ENCODE data around the gene BCAS3. TPM values are rescaled to one million over a fixed set of nuclear protein-coding genes. Genes with fewer than 3 reads are reported as not detected.

Gene BCAS3
- polyA plus RNA-seq, 3 donors: 10.3 to 19.1 (median 14.7) TPM

DNA sequence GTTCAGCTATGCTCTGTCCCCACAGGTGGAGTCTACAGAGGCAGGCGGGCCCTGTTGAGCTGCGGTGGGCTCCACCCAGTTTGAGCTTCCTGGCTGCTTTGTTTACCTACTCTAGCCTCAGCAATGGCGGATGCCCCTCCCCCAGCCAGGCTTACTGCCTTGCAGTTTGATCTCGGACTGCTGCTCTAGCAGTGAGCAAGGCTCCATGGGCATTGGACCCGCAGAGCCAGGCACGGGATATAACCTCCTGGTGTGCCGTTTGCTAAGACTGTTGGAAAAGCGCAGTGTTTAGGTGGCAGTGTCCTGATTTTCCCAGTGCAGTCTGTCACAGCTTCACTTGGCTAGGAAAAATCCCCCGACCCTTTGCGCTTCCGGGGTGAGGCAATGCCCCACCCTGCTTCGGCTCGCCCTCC lies 89.1 kb downstream of the BCAS3 start:
- Mint-ChIP-seq H3K4me1 (no peaks in the 10 kb centered on the region), H3K4me3 (no peak overlapping the region), H3K27me3 (ENCODE audit: low read depth in 3 of 3) (peaks cover 0 to 3% (median 1%) of the 10 kb centered on the region in 3 donors), H3K27ac (no peak overlapping the region), H3K36me3 (peaks cover 11% of the 10 kb centered on the region in 2 donors), H3K9me3 (peaks cover 0 to 22% (median 13%) of the 10 kb centered on the region in 7 donors)
- Histone ChIP-seq H3K9me3 (replicated peaks in 1 of 2; ENCODE audit: control insufficient read depth in 1 of 2, insufficient read depth in 1 of 2, low read length in 2 of 2) (no peaks in the 10 kb centered on the region), H3K27me3 (ENCODE audit: control insufficient read depth in 2 of 2, insufficient read depth in 2 of 2, low read length in 2 of 2) (no peaks in the 10 kb centered on the region), H2AFZ (ENCODE audit: insufficient read depth, low read depth, low read length, poor library complexity, severe bottlenecking) (no peak overlapping the region), H3K36me3 (replicated peaks in 1 of 2; ENCODE audit: control insufficient read depth in 1 of 2, insufficient read depth in 2 of 2, low read length in 2 of 2) (no peaks in the 10 kb centered on the region), H3K4me2 (replicated peaks; ENCODE audit: extremely low read depth, low read length, poor library complexity, severe bottlenecking) (no peak overlapping the region), H3K9ac (ENCODE audit: insufficient read depth, low read length, poor library complexity, severe bottlenecking) (no peak overlapping the region), H3K27ac (ENCODE audit: low read depth in 1 of 2, low read length in 2 of 2) (no peak overlapping the region), H3K4me3 (replicated peaks in 1 of 3; ENCODE audit: low read depth in 2 of 3, low read length in 3 of 3) (no peak overlapping the region), H3K79me2 (ENCODE audit: insufficient read depth, low read length) (no peaks in the 10 kb centered on the region), H3K4me1 (ENCODE audit: control insufficient read depth in 1 of 2, insufficient read depth in 2 of 2, low read length in 2 of 2) (no peaks in the 10 kb centered on the region), H4K20me1 (ENCODE audit: insufficient read depth, low read length) (no peaks in the 10 kb centered on the region)
- 99% methylated on average over 13 of the region's 13 CpGs for WGBS (ENCODE audit: insufficient coverage)
- no peak for DNase-seq
- intact Hi-C loops (cut with micrococcal nuclease): no loop called here
- TF ChIP-seq, protein P1, sequence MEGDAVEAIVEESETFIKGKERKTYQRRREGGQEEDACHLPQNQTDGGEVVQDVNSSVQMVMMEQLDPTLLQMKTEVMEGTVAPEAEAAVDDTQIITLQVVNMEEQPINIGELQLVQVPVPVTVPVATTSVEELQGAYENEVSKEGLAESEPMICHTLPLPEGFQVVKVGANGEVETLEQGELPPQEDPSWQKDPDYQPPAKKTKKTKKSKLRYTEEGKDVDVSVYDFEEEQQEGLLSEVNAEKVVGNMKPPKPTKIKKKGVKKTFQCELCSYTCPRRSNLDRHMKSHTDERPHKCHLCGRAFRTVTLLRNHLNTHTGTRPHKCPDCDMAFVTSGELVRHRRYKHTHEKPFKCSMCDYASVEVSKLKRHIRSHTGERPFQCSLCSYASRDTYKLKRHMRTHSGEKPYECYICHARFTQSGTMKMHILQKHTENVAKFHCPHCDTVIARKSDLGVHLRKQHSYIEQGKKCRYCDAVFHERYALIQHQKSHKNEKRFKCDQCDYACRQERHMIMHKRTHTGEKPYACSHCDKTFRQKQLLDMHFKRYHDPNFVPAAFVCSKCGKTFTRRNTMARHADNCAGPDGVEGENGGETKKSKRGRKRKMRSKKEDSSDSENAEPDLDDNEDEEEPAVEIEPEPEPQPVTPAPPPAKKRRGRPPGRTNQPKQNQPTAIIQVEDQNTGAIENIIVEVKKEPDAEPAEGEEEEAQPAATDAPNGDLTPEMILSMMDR (IDR thresholded peaks at IDR 0.05): no peak

- peaks cover 0 to 17% (median 9%) of the 10 kb centered on the region in 7 donors for H3K9me3 Mint-ChIP-seq
- intact Hi-C loops (cut with micrococcal nuclease): no loop called here
- Histone ChIP-seq H3K27ac (ENCODE audit: low read depth in 1 of 2, low read length in 2 of 2) (no peak overlapping the region), H3K4me2 (replicated peaks; ENCODE audit: extremely low read depth, low read length, poor library complexity, severe bottlenecking) (no peak overlapping the region), H3K9ac (ENCODE audit: insufficient read depth, low read length, poor library complexity, severe bottlenecking) (no peak overlapping the region), H2AFZ (ENCODE audit: insufficient read depth, low read depth, low read length, poor library complexity, severe bottlenecking) (no peak overlapping the region), H3K36me3 (replicated peaks in 1 of 2; ENCODE audit: control insufficient read depth in 1 of 2, insufficient read depth in 2 of 2, low read length in 2 of 2) (no peaks in the 10 kb centered on the region), H3K4me1 (ENCODE audit: control insufficient read depth in 1 of 2, insufficient read depth in 2 of 2, low read length in 2 of 2) (no peaks in the 10 kb centered on the region), H3K4me3 (replicated peaks in 1 of 3; ENCODE audit: low read depth in 2 of 3, low read length in 3 of 3) (no peak overlapping the region), H3K27me3 (ENCODE audit: control insufficient read depth in 2 of 2, insufficient read depth in 2 of 2, low read length in 2 of 2) (no peaks in the 10 kb centered on the region), H4K20me1 (ENCODE audit: insufficient read depth, low read length) (no peaks in the 10 kb centered on the region), H3K79me2 (ENCODE audit: insufficient read depth, low read length) (no peaks in the 10 kb centered on the region), H3K9me3 (replicated peaks in 1 of 2; ENCODE audit: control insufficient read depth in 1 of 2, insufficient read depth in 1 of 2, low read length in 2 of 2) (no peaks in the 10 kb centered on the region)
- 94% methylated on average over 2 of the region's 4 CpGs for WGBS (ENCODE audit: insufficient coverage)
- DNase-seq: no peak
- H3K36me3 Mint-ChIP-seq: peaks cover 7 to 9% of the 10 kb centered on the region in 2 donors
- no peak overlapping the region for H3K4me3 Mint-ChIP-seq
- H3K27me3 Mint-ChIP-seq (ENCODE audit: low read depth in 3 of 3): peaks cover 0 to 3% (median 1%) of the 10 kb centered on the region in 3 donors
- TF ChIP-seq, protein P1 (IDR thresholded peaks at IDR 0.05): no peak
- H3K4me1 Mint-ChIP-seq: no peaks in the 10 kb centered on the region
- no peak overlapping the region for H3K27ac Mint-ChIP-seq
These were observed 90.2 kb downstream of the BCAS3 start for GRCh38 chr17:60767744-60768308.

Measured in CD14-positive monocyte (primary cell).